Right atrium auricular region (tissue), 2 donors: ENCODE results near the gene TRPM5. TPM values are rescaled to one million over a fixed set of nuclear protein-coding genes. Genes with fewer than 3 reads are reported as not detected.

ENCODE experiments used
- DNase-seq: peaks from one replicate; pipeline ENCODE4 v3.0.0-alpha.2; 2019; ENCODE audit warnings: low spot score
- H3K27ac ChIP-seq, 2 donors: fragments of 200-600 bp; sonication (generic); 1 replicate in 1 of 2; 2 replicates in 1 of 2; pipeline ENCODE4 v1.5.1; 2016 to 2019
- H3K27me3 ChIP-seq, 2 donors: fragments of 200-600 bp; sonication (generic); one replicate each; pipeline versions ENCODE4 v1.5.1 to v1.6.0; 2017 to 2019
- H3K36me3 ChIP-seq: fragments of 200-600 bp; sonication (generic); one replicate; pipeline ENCODE4 v1.5.1; 2016
- H3K4me1 ChIP-seq, 2 donors: fragments of 200-600 bp; sonication (generic); one replicate each; pipeline versions ENCODE4 v1.5.1 to v1.6.0; 2017 to 2019
- H3K4me3 ChIP-seq, 2 donors: fragments of 200-600 bp; sonication (generic); 1 replicate in 1 of 2; 2 replicates in 1 of 2; pipeline ENCODE4 v1.5.1; 2017 to 2019; ENCODE audit warnings: mild to moderate bottlenecking in 1 of 2, moderate library complexity in 1 of 2
- H3K9me3 ChIP-seq, 2 donors: fragments of 200-600 bp; sonication (generic); one replicate each; pipeline ENCODE4 v1.5.1; 2019
- CTCF ChIP-seq, 2 donors: fragments of 200-600 bp; sonication (generic); IDR thresholded peaks; one replicate each; pipeline ENCODE4 v1.5.1; 2019; ENCODE audit warnings: antibody characterized with exemption in 2 of 2
- total RNA-seq, 2 donors: library from RNA; depleted of rRNA; stranded (reverse); fragments of >200 nt; gene quantifications; one replicate each; pipeline ENCODE4 v1.1.0, GENCODE V29; 2016

TRPM5 gene
- total RNA-seq, 2 donors from 2014 or later = not detected

- H3K27ac ChIP-seq = no peak overlapping the region
- peaks cover 0 to 20% of the 10 kb centered on the region in 2 donors for H3K4me1 ChIP-seq
- no peaks in the 10 kb centered on the region for H3K27me3 ChIP-seq
- TF ChIP-seq CTCF (IDR thresholded peaks at IDR 0.05) = no peak
- no peaks in the 10 kb centered on the region for H3K9me3 ChIP-seq
- DNase-seq = no peak
- no peak overlapping the region for H3K4me3 ChIP-seq
- H3K36me3 ChIP-seq = no peaks in the 10 kb centered on the region
These were observed 27.4 kb upstream of the TRPM5 start for GRCh38 chr11:2471804-2472096.

- no peak for TF ChIP-seq CTCF (IDR thresholded peaks at IDR 0.05)
- peaks cover 0 to 25% of the 10 kb centered on the region in 2 donors for H3K4me1 ChIP-seq
- H3K9me3 ChIP-seq = no peaks in the 10 kb centered on the region
- H3K27ac ChIP-seq = no peak overlapping the region
- H3K36me3 ChIP-seq = no peaks in the 10 kb centered on the region
- no peak overlapping the region for H3K4me3 ChIP-seq
- peak; percentile 51 for DNase-seq
- H3K27me3 ChIP-seq = no peaks in the 10 kb centered on the region
These were observed 26.9 kb upstream of the TRPM5 start for GRCh38 chr11:2471048-2471803.

GRCh38 chr11:2470495-2470894 lies 26.2 kb upstream of the TRPM5 start:
- no peak for DNase-seq
- H3K4me3 ChIP-seq = no peak overlapping the region
- no peak for TF ChIP-seq CTCF (IDR thresholded peaks at IDR 0.05)
- peaks cover 0 to 32% of the 10 kb centered on the region in 2 donors for H3K4me1 ChIP-seq
- H3K27ac ChIP-seq = no peak overlapping the region
- H3K36me3 ChIP-seq = no peaks in the 10 kb centered on the region
- no peaks in the 10 kb centered on the region for H3K27me3 ChIP-seq
- H3K9me3 ChIP-seq = no peaks in the 10 kb centered on the region

GRCh38 chr11:2468363-2469235 lies 24.3 kb upstream of the TRPM5 start:
- H3K4me3 ChIP-seq = no peak overlapping the region
- no peaks in the 10 kb centered on the region for H3K9me3 ChIP-seq
- no peak overlapping the region for H3K27ac ChIP-seq
- H3K4me1 ChIP-seq = peaks cover 0 to 39% of the 10 kb centered on the region in 2 donors
- H3K27me3 ChIP-seq = no peaks in the 10 kb centered on the region
- DNase-seq = peak; percentile 42
- no peaks in the 10 kb centered on the region for H3K36me3 ChIP-seq
- TF ChIP-seq CTCF (IDR thresholded peaks at IDR 0.05) = no peak

- peak; percentile 56 for DNase-seq
These were observed 23.4 kb upstream of the TRPM5 start for GRCh38 chr11:2467695-2468055.

More at GRCh38 chr11:2467695-2468055, 23.4 kb upstream of the TRPM5 start:
- Histone ChIP-seq H3K27ac (peak overlapping the region in 1 of 2 donors; percentile 85), H3K36me3 (no peaks in the 10 kb centered on the region), H3K27me3 (no peaks in the 10 kb centered on the region), H3K4me1 (peaks cover 0 to 44% of the 10 kb centered on the region in 2 donors), H3K4me3 (no peak overlapping the region), H3K9me3 (no peaks in the 10 kb centered on the region)
- no peak for TF ChIP-seq CTCF (IDR thresholded peaks at IDR 0.05)
